HG02943 (cell line): Measurements from ENCODE around the gene FOXL1.

Experiments used
- ATAC-seq: cut with Tn5 transposase; IDR thresholded peaks from one replicate; pipeline ENCODE4 v1.9.1; 2021; ENCODE audit warnings: mild to moderate bottlenecking, low read depth, moderate library complexity; ENCODE audit not compliant: unreplicated experiment

FOXL1 gene

GRCh38 chr16:86598607-86599565 is 20.5 kb downstream of the FOXL1 start:
- ATAC-seq = no peak

DNA sequence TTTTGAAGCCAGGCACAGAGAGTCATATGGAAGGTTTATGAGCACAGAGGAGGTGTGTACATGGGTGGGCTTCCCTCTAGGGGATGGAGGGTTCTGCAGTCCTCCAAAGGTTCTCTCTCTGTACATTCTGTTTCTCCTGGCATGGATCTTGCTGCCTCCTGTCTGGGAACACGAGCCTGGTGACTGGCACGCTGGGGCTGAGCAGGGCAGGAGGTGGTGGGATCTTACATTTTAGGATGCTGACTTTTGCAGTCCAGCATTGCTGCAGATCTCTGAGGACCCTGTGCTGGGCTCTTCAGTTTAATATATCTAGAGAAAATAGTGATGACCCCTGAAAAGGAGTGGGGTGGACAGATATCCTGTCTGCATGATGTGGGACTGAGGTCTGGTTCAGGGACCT is 23.0 kb downstream of the FOXL1 start:
- no peak for ATAC-seq

- ATAC-seq = no peak
Observed at GRCh38 chr16:86602521-86602920, 24.2 kb downstream of the FOXL1 start.

- no peak for ATAC-seq
Observed at GRCh38 chr16:86604436-86605193, 26.3 kb downstream of the FOXL1 start.

DNA sequence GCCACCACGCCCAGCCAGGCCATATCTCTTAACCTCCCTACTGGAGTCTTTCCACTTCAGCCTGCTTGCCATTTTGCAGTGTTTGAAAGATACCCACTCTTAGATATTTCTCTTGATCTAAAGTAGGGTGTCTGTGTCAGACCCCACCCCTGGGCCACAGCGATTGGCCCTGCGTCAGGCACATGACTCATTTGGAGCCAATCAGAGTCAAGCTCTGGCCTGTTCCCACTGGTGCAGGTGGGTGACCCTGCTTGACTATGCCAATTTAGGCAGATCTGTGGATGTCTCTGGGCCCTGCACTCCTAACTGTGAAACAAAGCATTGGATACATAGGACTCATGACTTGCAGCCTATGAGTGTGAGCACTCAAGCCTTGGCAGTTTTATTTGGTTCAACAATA is 27.6 kb downstream of the FOXL1 start:
- ATAC-seq = no peak

DNA sequence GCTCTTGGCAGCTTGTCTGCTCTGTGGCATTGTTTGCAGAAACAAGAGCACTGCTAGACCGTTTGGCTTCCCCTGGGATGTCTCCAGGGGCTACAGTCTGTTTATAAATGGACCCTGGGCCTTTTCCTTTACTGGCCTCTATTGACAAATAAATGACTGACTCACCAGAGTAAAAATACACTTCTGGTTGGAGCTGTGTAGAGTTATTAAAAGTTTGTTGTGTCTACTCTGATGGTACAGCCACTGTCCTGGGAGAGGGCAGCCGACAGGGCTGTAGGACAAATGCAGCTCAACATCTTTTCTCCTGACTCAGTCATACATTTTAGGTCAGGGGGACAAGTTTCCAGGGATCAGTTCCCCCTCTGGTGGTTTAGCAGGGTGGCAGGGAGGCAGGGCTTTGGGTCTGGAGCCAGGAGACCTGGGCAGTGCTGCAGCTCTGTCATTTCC is 30.0 kb downstream of the FOXL1 start:
- no peak for ATAC-seq

DNA sequence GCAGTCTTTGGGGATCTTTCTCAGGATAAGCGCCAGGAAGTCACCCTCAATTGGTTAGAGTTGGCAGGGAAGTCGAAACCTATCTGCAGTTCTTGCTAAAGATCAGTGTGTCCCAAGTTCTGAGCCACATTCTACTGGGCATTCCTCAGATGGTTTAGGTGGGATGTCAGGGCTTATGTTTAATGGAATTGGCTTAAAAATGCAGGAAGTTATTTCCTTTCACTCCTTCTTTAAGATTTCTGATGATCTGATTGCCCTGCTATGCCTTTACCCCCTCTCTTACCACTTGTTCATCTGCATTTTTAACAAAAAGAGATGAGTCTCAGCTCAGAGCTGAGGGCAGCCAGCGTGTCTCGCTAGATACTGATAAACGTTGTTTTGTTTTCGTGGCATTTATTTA is 30.8 kb downstream of the FOXL1 start:
- ATAC-seq = no peak

GRCh38 chr16:86609661-86610060 is 31.3 kb downstream of the FOXL1 start:
- no peak for ATAC-seq

DNA sequence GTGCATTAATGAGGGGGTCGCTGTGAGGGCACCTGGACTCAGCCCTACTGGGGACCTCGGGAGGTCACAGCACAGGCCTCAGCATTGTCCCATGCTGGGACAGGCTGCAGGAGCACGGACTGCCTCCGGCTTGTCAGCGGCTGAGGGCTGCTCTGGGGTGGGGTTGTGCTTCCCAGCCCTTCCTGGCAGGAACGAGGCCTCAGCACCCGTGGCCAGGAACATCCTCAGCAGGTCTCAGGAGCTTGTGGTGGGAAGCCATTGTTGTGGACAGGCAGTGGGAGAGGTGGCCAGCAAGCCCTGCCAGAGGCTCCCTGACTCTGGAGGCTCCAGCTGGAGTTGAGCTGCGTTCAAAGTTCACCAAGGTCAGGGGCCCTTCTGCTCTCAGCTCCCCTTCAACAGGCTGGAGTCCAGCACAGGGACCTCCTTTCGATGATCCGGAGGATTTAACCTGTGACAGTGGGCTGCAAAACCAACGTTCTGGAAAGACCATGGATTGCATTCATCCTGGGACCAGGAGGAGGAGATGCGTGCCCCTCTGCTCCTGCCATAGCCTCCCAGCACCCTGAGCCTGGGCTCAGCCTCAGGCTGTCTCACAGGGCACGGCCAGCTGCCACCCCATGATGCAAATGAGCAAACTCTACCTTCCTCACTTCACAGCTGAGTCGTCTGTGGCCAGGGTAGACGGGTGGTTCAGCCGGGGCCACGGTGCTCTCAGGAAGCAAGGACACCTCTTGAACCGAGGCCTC is 32.6 kb downstream of the FOXL1 start:
- no peak for ATAC-seq

- ATAC-seq = no peak
Observed at GRCh38 chr16:86611525-86611855, 33.1 kb downstream of the FOXL1 start.

GRCh38 chr16:86611941-86612340 is 33.6 kb downstream of the FOXL1 start:
- ATAC-seq = no peak

GRCh38 chr16:86614699-86615098 is 36.4 kb downstream of the FOXL1 start:
- no peak for ATAC-seq

DNA sequence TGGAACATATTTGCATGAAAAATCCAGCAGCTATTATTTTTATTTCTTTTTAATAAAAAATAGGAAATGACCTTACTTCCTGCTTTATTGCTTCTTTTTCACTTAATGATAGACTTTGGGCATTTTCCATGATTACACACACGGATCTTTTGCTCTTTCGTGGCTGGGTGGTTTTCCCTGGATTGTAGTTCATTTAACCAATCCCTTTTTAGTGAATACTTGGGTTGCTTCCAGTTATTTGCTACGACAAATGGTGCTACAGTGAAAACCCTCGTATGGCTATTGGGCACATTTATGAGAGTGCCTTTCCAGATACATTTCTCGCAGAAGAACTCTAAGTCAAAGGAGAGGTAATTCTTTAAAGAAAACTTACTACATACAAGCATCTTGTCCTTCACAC is 38.6 kb downstream of the FOXL1 start:
- ATAC-seq = no peak

DNA sequence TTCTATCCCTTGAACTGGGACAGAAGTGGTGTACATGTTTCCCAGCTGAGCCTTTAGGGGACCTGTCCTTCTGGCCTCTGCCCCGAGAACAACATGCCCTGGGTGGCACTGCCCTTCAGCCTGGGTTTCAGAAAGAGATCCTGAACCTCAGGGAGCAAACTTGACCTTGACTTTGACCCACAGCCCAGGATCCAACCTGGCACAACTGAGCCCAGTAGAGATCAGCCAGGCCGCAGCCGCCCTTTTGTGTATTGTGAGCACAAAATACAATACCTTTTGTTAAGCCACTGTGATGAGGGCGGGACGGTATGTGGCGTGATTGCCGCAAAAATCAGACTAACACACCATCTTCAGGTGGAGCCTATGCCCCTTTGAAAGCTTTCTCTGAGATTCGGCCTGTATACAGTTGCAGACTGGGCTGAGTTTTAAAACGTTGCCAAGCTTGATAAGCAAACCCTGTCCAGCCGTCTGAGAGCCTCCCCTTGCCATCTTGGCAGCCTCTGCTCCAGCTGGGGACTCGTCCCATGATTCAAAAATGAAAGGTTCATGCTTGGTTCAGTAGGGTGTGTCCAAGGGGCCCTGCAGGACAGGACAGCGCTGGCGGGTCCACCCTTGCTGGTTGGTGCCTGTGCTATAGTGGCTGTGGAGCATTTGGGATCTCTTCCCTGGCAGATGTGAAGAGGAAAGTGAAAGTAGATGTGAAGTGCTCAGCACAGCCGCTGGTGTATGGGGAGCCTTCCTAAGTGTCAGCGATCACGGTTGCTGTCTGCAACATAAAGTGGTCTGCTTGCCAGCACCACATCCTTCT is 40.3 kb downstream of the FOXL1 start:
- no peak for ATAC-seq

- ATAC-seq = no peak
Observed at GRCh38 chr16:86619239-86619794, 41.0 kb downstream of the FOXL1 start.

DNA sequence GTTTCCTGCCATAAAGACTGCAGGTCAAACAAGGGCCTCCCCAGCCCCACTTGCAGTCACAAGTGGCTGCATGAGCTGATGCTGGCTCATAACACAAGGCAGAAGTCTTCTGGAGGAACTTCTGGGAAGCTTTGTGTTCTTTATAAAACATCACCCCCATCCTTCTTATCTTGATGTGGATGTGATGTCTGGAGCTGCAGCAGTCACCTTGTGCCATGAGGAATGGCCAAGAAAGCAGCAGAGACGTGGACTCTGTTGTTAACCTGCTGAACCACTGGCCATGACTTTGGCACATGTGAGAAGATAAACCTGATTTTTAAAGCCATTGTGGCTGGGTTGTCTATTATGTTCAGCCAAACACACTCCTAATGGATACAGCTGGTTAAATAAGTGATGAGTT is 41.8 kb downstream of the FOXL1 start:
- no peak for ATAC-seq

DNA sequence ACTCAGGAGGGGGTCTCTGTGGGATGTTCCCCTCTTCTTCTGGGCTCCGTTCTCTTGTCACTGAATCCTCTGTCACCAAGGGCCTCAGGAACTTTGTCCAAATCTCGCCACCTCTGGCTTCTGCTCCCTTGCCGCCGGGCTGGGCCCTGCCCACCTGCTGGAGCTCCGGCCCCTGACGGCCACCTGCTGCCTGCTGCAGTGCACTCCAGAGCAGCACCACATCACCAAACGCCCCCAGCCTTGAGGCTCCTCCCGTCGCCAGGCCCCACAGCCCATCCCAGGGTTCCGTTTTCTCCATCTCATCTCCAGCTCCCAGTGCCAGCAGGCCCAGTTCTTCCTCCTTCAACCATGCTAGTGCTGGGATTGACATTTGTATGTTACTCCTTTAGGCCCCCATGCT is 43.6 kb downstream of the FOXL1 start:
- ATAC-seq = no peak

- ATAC-seq = no peak
Observed at GRCh38 chr16:86622700-86623615, 44.6 kb downstream of the FOXL1 start.

- no peak for ATAC-seq
Observed at GRCh38 chr16:86625029-86625428, 46.7 kb downstream of the FOXL1 start.
